ENCODE results near the gene TSPAN10. TPM values are rescaled to one million over a fixed set of nuclear protein-coding genes. Genes with fewer than 3 reads are reported as not detected.

Gene TSPAN10
- polyA plus RNA-seq, 1 donor from 2014 or later, result not detected

- Histone ChIP-seq H3K4me2 (ENCODE audit: low read length) (no peak overlapping the region), H3F3A (ENCODE audit: insufficient read depth, low read length, poor library complexity, severe bottlenecking) (no peaks in the 10 kb centered on the region), H3K79me2 (replicated peaks; ENCODE audit: insufficient read depth, low read length) (no peaks in the 10 kb centered on the region), H3K9ac (ENCODE audit: low read length) (no peak overlapping the region), H4K20me1 (ENCODE audit: insufficient read depth) (no peaks in the 10 kb centered on the region), H3K9me2 (ENCODE audit: insufficient read depth, low read length) (no peaks in the 10 kb centered on the region), H3K36me3 (ENCODE audit: insufficient read depth, low read length) (no peaks in the 10 kb centered on the region), H2AFZ (ENCODE audit: low read depth, low read length) (no peak overlapping the region), H3K4me3 (ENCODE audit: low read length) (no peak overlapping the region), H3K27me3 (ENCODE audit: insufficient read depth, low read depth, low read length) (no peaks in the 10 kb centered on the region), H3K27ac (ENCODE audit: low read length) (no peak overlapping the region), H3K9me3 (ENCODE audit: low read length) (no peaks in the 10 kb centered on the region)
- no peak for TF ChIP-seq EP300 (conservative IDR thresholded peaks at IDR 0.05; ENCODE audit: poor library complexity, severe bottlenecking)
- TF ChIP-seq CTCF (IDR thresholded peaks at IDR 0.05; ENCODE audit: poor library complexity, severe bottlenecking), result no peak
- TF ChIP-seq RAD21 (conservative IDR thresholded peaks at IDR 0.05), result no peak
- TF ChIP-seq REST (IDR thresholded peaks at IDR 0.05; ENCODE audit: borderline replicate concordance), result no peak
- TF ChIP-seq SMC3 (conservative IDR thresholded peaks at IDR 0.05; ENCODE audit: poor library complexity), result no peak
- TF ChIP-seq MXI1 (conservative IDR thresholded peaks at IDR 0.05; ENCODE audit: poor library complexity, severe bottlenecking), result no peak
- no peak for TF ChIP-seq POLR2AphosphoS5 (IDR thresholded peaks at IDR 0.05)
- TF ChIP-seq TAF1 (IDR thresholded peaks at IDR 0.05; ENCODE audit: low read depth), result no peak
- no peak for TF ChIP-seq EZH2 (IDR thresholded peaks at IDR 0.05; ENCODE audit: borderline replicate concordance, insufficient read depth, low read length, poor library complexity, severe bottlenecking)
Observed at GRCh38 chr17:81590121-81590520, 46.9 kb upstream of the TSPAN10 start.

GRCh38 chr17:81591971-81592370 lies 45.0 kb upstream of the TSPAN10 start:
- H3K27ac ChIP-seq (ENCODE audit: low read length), result no peak overlapping the region
- H2AFZ ChIP-seq (ENCODE audit: low read depth, low read length), result no peak overlapping the region
- no peaks in the 10 kb centered on the region for H3K79me2 ChIP-seq (replicated peaks; ENCODE audit: insufficient read depth, low read length)
- H3K27me3 ChIP-seq (ENCODE audit: insufficient read depth, low read depth, low read length), result no peaks in the 10 kb centered on the region
- no peaks in the 10 kb centered on the region for H4K20me1 ChIP-seq (ENCODE audit: insufficient read depth)
- TF ChIP-seq EP300 (conservative IDR thresholded peaks at IDR 0.05; ENCODE audit: poor library complexity, severe bottlenecking) (no peak), EZH2 (IDR thresholded peaks at IDR 0.05; ENCODE audit: borderline replicate concordance, insufficient read depth, low read length, poor library complexity, severe bottlenecking) (no peak), MXI1 (conservative IDR thresholded peaks at IDR 0.05; ENCODE audit: poor library complexity, severe bottlenecking) (no peak), CTCF (IDR thresholded peaks at IDR 0.05; ENCODE audit: poor library complexity, severe bottlenecking) (no peak), TAF1 (IDR thresholded peaks at IDR 0.05; ENCODE audit: low read depth) (no peak), RAD21 (conservative IDR thresholded peaks at IDR 0.05) (no peak), REST (IDR thresholded peaks at IDR 0.05; ENCODE audit: borderline replicate concordance) (no peak), SMC3 (conservative IDR thresholded peaks at IDR 0.05; ENCODE audit: poor library complexity) (no peak), POLR2AphosphoS5 (IDR thresholded peaks at IDR 0.05) (no peak)
- H3F3A ChIP-seq (ENCODE audit: insufficient read depth, low read length, poor library complexity, severe bottlenecking), result no peaks in the 10 kb centered on the region
- H3K9ac ChIP-seq (ENCODE audit: low read length), result no peak overlapping the region
- H3K9me3 ChIP-seq (ENCODE audit: low read length), result no peaks in the 10 kb centered on the region
- no peak overlapping the region for H3K4me3 ChIP-seq (ENCODE audit: low read length)
- H3K4me2 ChIP-seq (ENCODE audit: low read length), result no peak overlapping the region
- H3K9me2 ChIP-seq (ENCODE audit: insufficient read depth, low read length), result no peaks in the 10 kb centered on the region
- H3K36me3 ChIP-seq (ENCODE audit: insufficient read depth, low read length), result no peaks in the 10 kb centered on the region

Measured in neural cell (in vitro differentiated cells).